ENCODE measurements around the gene MPRIP.

GRCh38 chr17:17144916-17145665, 102.8 kb downstream of the MPRIP start:
- no peak for TF ChIP-seq CTCF (IDR thresholded peaks at IDR 0.05)
- TF ChIP-seq POLR2A (IDR thresholded peaks at IDR 0.05), result no peak
